GM06990 (cell line): ENCODE data around the gene ADNP.

Experiments used
- DNase-seq: peaks from one replicate; pipeline ENCODE4 v3.0.0-alpha.2; 2011; ENCODE audit not compliant: insufficient read length; ENCODE audit errors: extremely low read depth
- H3K27me3 ChIP-seq: replicated peaks from 2 replicates; pipeline ENCODE4 v1.6.0; 2011; ENCODE audit warnings: low read length; ENCODE audit not compliant: control insufficient read depth, insufficient read depth
- H3K36me3 ChIP-seq: 2 replicates; pipeline ENCODE4 v1.5.1; 2011; ENCODE audit warnings: low read length; ENCODE audit not compliant: control insufficient read depth, insufficient read depth
- H3K4me3 ChIP-seq: replicated peaks from 2 replicates; pipeline ENCODE4 v1.5.1; 2011; ENCODE audit warnings: low read depth, mild to moderate bottlenecking, control low read depth, low read length
- CTCF ChIP-seq: IDR thresholded peaks from 2 replicates; pipeline ENCODE4 v1.5.1; 2011; ENCODE audit warnings: low read length, control low read depth, mild to moderate bottlenecking, inconsistent platforms; ENCODE audit not compliant: insufficient read depth, poor library complexity, severe bottlenecking

ADNP gene

DNA sequence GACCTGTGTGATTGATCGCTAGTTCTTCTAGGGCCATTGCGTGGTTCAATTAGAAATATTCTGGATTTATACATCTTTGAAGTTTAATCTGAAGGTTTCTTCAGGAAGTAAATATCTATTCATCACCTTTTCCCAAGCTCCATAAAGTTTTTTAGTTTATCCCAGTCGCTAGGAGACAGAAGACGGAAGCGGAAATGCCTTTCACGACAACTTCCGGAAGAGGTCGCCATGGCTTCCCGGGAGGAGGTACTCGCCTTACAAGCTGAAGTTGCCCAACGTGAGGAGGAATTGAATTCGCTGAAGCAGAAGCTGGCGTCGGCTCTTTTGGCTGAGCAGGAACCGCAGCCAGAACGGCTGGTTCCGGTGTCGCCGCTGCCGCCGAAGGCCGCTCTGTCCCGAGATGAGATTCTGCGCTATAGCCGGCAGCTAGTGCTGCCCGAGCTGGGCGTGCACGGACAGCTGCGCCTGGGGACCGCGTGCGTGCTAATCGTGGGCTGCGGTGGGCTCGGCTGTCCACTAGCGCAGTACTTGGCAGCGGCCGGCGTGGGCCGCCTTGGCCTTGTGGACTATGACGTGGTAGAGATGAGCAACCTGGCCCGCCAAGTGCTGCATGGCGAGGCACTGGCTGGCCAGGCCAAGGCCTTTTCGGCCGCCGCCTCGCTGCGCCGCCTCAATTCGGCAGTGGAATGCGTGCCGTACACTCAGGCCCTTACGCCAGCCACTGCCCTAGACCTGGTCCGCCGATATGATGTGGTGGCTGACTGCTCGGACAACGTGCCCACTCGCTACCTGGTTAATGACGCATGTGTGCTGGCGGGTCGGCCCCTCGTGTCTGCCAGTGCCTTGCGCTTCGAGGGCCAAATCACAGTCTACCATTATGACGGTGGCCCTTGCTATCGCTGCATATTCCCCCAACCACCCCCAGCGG is 27.6 kb upstream of the ADNP start, which contains the start of gene MOCS3:
TSS of gene MOCS3 (plus strand) at position 204 of the 928 bp plus-strand sequence. CDS start at position 229, 25 bp downstream.
- DNase-seq, result peak; percentile 88
- peak within 1 kb of the TSS; percentile 86 for H3K4me3 ChIP-seq
- TF ChIP-seq CTCF, result no peak
- H3K27me3 ChIP-seq, result no peaks in the 10 kb centered on the region
- no peaks in the 10 kb centered on the region; the same call in none of the 2 replicates for H3K36me3 ChIP-seq

DNA sequence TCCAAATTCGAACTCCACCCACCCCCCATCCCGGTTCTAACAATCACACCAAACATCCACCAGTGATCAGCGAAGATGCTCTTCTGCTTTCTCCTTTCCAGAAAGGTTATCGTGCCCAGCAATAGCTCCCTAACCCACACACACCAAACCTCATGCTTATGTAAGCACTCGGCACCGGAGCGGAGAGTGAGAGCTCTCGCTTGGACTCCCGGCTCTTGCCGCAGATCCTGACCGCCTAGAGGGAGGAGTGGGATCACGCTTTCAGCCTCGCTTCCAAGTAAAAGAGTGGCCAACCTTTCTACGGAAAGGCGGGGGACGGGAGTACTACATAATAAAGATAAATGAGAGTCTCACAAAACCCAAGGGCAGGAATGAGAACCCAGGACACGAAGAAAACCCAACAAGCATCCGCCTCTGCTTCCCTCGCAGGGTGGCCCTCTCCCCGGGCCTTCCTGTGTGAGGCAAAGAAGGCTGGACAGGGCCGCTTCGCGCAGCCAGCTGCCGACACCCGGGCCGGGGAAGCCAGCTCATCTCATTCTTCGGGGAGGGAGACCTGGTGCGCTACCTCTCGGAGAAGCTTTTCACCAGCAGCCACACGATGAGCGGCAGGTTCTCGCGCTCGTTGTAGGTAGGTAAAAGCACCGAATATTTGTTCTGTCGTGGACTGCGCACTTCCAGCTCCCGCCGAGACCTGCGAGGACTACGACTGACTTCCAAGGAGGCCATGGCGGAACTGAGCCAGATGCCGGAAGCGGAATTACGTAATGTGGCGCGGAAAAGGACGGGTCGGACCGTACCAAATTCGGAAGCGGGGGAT is 26.8 kb upstream of the ADNP start, which contains the start of gene DPM1:
TSS of gene DPM1 (minus strand) at position 735 of the 817 bp plus-strand sequence. CDS start at position 726, 9 bp downstream.
- no peak for TF ChIP-seq CTCF
- Histone ChIP-seq H3K36me3 (no peaks in the 10 kb centered on the region; the same call in none of the 2 replicates), H3K4me3 (peak within 1 kb of the TSS; percentile 86), H3K27me3 (no peaks in the 10 kb centered on the region)
- peak; percentile 82 for DNase-seq

GRCh38 chr20:50957276-50957675 is 26.0 kb upstream of the ADNP start:
- TF ChIP-seq CTCF, result no peak
- Histone ChIP-seq H3K27me3 (no peaks in the 10 kb centered on the region), H3K4me3 (peak overlapping the region; percentile 86), H3K36me3 (no peaks in the 10 kb centered on the region; the same call in none of the 2 replicates)
- DNase-seq, result no peak

DNA sequence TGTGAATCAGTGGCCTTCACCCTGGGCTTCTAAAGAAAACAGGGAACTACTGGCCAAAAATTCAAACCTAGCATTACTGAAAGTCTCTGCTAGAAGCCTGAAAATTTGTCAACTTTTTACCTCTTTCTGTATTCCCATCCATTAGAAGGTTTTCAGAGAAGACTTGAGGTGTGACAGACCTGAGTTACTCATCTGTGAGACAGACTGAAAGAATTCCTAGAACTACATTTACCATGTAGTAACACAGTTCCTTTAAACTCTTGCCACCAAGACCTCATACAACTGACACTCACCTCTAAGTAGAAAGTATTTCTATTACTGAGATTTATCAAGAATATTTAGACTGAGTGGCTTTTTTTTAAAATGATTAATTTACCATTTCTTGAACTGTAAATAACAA is 22.6 kb upstream of the ADNP start:
- Histone ChIP-seq H3K36me3 (peaks cover 5% of the 10 kb centered on the region), H3K27me3 (no peaks in the 10 kb centered on the region), H3K4me3 (no peak overlapping the region)
- no peak for DNase-seq
- no peak for TF ChIP-seq CTCF

- TF ChIP-seq CTCF, result no peak
- H3K4me3 ChIP-seq, result no peak overlapping the region
- peaks cover 5% of the 10 kb centered on the region for H3K36me3 ChIP-seq
- no peaks in the 10 kb centered on the region for H3K27me3 ChIP-seq
- no peak for DNase-seq
Measured at GRCh38 chr20:50953196-50953595, 22.0 kb upstream of the ADNP start.
